ENCODE measurements around the gene PUM1. TPM values are rescaled to one million over a fixed set of nuclear protein-coding genes. Genes with fewer than 3 reads are reported as not detected.

Gene PUM1
- total and polyA plus RNA-seq, 4 donors: 18.1 to 49.2 (median 30.2) TPM

- H3K4me3 ChIP-seq (ENCODE audit: low read depth in 1 of 3, low read length in 3 of 3): no peak overlapping the region
- no peak overlapping the region for H3K9ac ChIP-seq (ENCODE audit: low read depth in 1 of 2, low read length in 2 of 2)
- TF ChIP-seq RXRA (IDR thresholded peaks at IDR 0.05) (peak; percentile 14 to 28), TAF1 (conservative IDR thresholded peaks at IDR 0.05) (no peak)
- no peak for DNase-seq (ENCODE audit: low spot score)
- peaks cover 0 to 16% (median 3%) of the 10 kb centered on the region in 4 donors for H3K4me1 ChIP-seq (ENCODE audit: control insufficient read depth in 4 of 4, insufficient read depth in 4 of 4, low read length in 3 of 4)
- H3K36me3 ChIP-seq (ENCODE audit: control insufficient read depth in 4 of 4, insufficient read depth in 3 of 4, low read depth in 1 of 4, low read length in 3 of 4): no peaks in the 10 kb centered on the region
- no peaks in the 10 kb centered on the region for H3K9me3 ChIP-seq (ENCODE audit: control insufficient read depth in 4 of 4, low read length in 3 of 4)
- H3K27ac ChIP-seq (ENCODE audit: low read depth in 1 of 2, low read length in 2 of 2): peak overlapping the region in 1 of 2 donors; percentile 23
- no peaks in the 10 kb centered on the region for H3K27me3 ChIP-seq (ENCODE audit: control insufficient read depth in 4 of 4, insufficient read depth in 4 of 4, low read length in 3 of 4)
- WGBS: 54% methylated on average over 9 of the region's 9 CpGs
Observed at GRCh38 chr1:30905916-30906620, 159.4 kb downstream of the PUM1 start.

- H3K9me3 ChIP-seq (ENCODE audit: control insufficient read depth in 4 of 4, low read length in 3 of 4): no peaks in the 10 kb centered on the region
- DNase-seq (ENCODE audit: low spot score): no peak
- H3K27ac ChIP-seq (ENCODE audit: low read depth in 1 of 2, low read length in 2 of 2): no peak overlapping the region
- TF ChIP-seq ATF3 (IDR thresholded peaks at IDR 0.05): no peak
- TF ChIP-seq EGR1 (IDR thresholded peaks at IDR 0.05; ENCODE audit: low read depth in 2 of 2): no peak
- TF ChIP-seq HNF4G (IDR thresholded peaks at IDR 0.05): no peak
- TF ChIP-seq RXRA (IDR thresholded peaks at IDR 0.05): no peak
- TF ChIP-seq NR2F2 (IDR thresholded peaks at IDR 0.05): no peak
- TF ChIP-seq HNF4A (conservative IDR thresholded peaks at IDR 0.05): no peak
- no peak for TF ChIP-seq GABPA (IDR thresholded peaks at IDR 0.05 in 1 of 2, conservative IDR thresholded peaks at IDR 0.05 in 1 of 2)
- 93% methylated on average over 1 of the region's 1 CpG for WGBS
- H3K9ac ChIP-seq (ENCODE audit: low read depth in 1 of 2, low read length in 2 of 2): no peak overlapping the region
- H3K27me3 ChIP-seq (ENCODE audit: control insufficient read depth in 4 of 4, insufficient read depth in 4 of 4, low read length in 3 of 4): no peaks in the 10 kb centered on the region
- H3K4me3 ChIP-seq (ENCODE audit: low read depth in 1 of 3, low read length in 3 of 3): no peak overlapping the region
- H3K4me1 ChIP-seq (ENCODE audit: control insufficient read depth in 4 of 4, insufficient read depth in 4 of 4, low read length in 3 of 4): peaks cover 0 to 16% (median 3%) of the 10 kb centered on the region in 4 donors
- H3K36me3 ChIP-seq (ENCODE audit: control insufficient read depth in 4 of 4, insufficient read depth in 3 of 4, low read depth in 1 of 4, low read length in 3 of 4): no peaks in the 10 kb centered on the region
Observed at GRCh38 chr1:30905403-30905802, 160.1 kb downstream of the PUM1 start.

GRCh38 chr1:30904962-30905335, 160.6 kb downstream of the PUM1 start:
- peaks cover 0 to 16% (median 3%) of the 10 kb centered on the region in 4 donors for H3K4me1 ChIP-seq (ENCODE audit: control insufficient read depth in 4 of 4, insufficient read depth in 4 of 4, low read length in 3 of 4)

More at GRCh38 chr1:30904962-30905335, 160.6 kb downstream of the PUM1 start:
- no peak for DNase-seq (ENCODE audit: low spot score)
- no peak overlapping the region for H3K4me3 ChIP-seq (ENCODE audit: low read depth in 1 of 3, low read length in 3 of 3)
- no peak overlapping the region for H3K9ac ChIP-seq (ENCODE audit: low read depth in 1 of 2, low read length in 2 of 2)
- no peaks in the 10 kb centered on the region for H3K36me3 ChIP-seq (ENCODE audit: control insufficient read depth in 4 of 4, insufficient read depth in 3 of 4, low read depth in 1 of 4, low read length in 3 of 4)
- H3K9me3 ChIP-seq (ENCODE audit: control insufficient read depth in 4 of 4, low read length in 3 of 4): no peaks in the 10 kb centered on the region
- whole genome bisulfite sequencing: 79% methylated on average over 1 of the region's 1 CpG
- no peaks in the 10 kb centered on the region for H3K27me3 ChIP-seq (ENCODE audit: control insufficient read depth in 4 of 4, insufficient read depth in 4 of 4, low read length in 3 of 4)
- TF ChIP-seq ATF3 (IDR thresholded peaks at IDR 0.05): no peak
- TF ChIP-seq HNF4G (IDR thresholded peaks at IDR 0.05): no peak
- TF ChIP-seq RAD21 (IDR thresholded peaks at IDR 0.05): no peak
- no peak for TF ChIP-seq ZBTB33 (IDR thresholded peaks at IDR 0.05)
- no peak for TF ChIP-seq TAF1 (conservative IDR thresholded peaks at IDR 0.05)
- no peak for TF ChIP-seq GABPA (IDR thresholded peaks at IDR 0.05 in 1 of 2, conservative IDR thresholded peaks at IDR 0.05 in 1 of 2)
- no peak for TF ChIP-seq SP1 (IDR thresholded peaks at IDR 0.05)
- no peak overlapping the region for H3K27ac ChIP-seq (ENCODE audit: low read depth in 1 of 2, low read length in 2 of 2)
